ENCODE results near the gene DNAJC18.

- TF ChIP-seq CTCF (IDR thresholded peaks at IDR 0.05): no peak
- no peak for TF ChIP-seq EP300 (IDR thresholded peaks at IDR 0.05)
- TF ChIP-seq POLR2A (IDR thresholded peaks at IDR 0.05): no peak
These were observed 55.2 kb downstream of the DNAJC18 start for GRCh38 chr5:139383993-139384590.

Measured in tibial nerve (tissue), 4 donors.